H1 (cell line): Measurements from ENCODE around the gene LTO1. TPM values are rescaled to one million over a fixed set of nuclear protein-coding genes. Genes with fewer than 3 reads are reported as not detected.

Experiments
- CTCF ChIA-PET: fragments of 300-600 bp; sonication (Branson Sonifier 250); formaldehyde crosslinking; loops from one replicate; lab custom pipeline; 2021; ENCODE audit not compliant: partially characterized antibody; lab: Charles Lee
- POLR2A ChIA-PET: fragments of 300-600 bp; sonication (Branson Sonifier 250); formaldehyde crosslinking; loops from one replicate; lab custom pipeline; 2021; ENCODE audit warnings: inconsistent platforms; ENCODE audit not compliant: partially characterized antibody; lab: Charles Lee
- DNase-seq, 2 experiments: peaks; one replicate each; pipeline versions ENCODE4 v3.0.0 to v3.0.0-alpha.2; 2010 to 2022; ENCODE audit warnings: low spot score in 2 of 2, low read depth in 1 of 2, mixed read lengths in 1 of 2
- FAIRE-seq: peaks from 2 replicates; lab custom pipeline; 2011; peaks lifted over from hg19 to GRCh38; lab: Jason Lieb, UNC
- H2AFZ ChIP-seq: 2 replicates; pipeline ENCODE4 v1.8.1; 2012; ENCODE audit warnings: low read length, inconsistent platforms
- H2AK5ac ChIP-seq: 2 replicates; pipeline ENCODE4 v1.6.1; 2013; ENCODE audit warnings: low read depth, low read length
- H2BK120ac ChIP-seq: replicated peaks from 2 replicates; pipeline ENCODE3; 2013; ENCODE audit warnings: low read depth, low read length, inconsistent platforms
- H2BK12ac ChIP-seq: 2 replicates; pipeline ENCODE4 v1.6.1; 2013; ENCODE audit warnings: low read depth, low read length
- H2BK15ac ChIP-seq: 2 replicates; pipeline ENCODE4 v1.6.1; 2013; ENCODE audit warnings: low read length
- H2BK20ac ChIP-seq: 2 replicates; pipeline ENCODE4 v1.6.1; 2013; ENCODE audit warnings: low read length
- H2BK5ac ChIP-seq: 2 replicates; pipeline ENCODE4 v1.6.1; 2013; ENCODE audit warnings: low read depth, low read length
- H3K14ac ChIP-seq: 2 replicates; pipeline ENCODE4 v1.6.1; 2013; ENCODE audit warnings: inconsistent platforms; ENCODE audit not compliant: insufficient read length
- H3K18ac ChIP-seq: 2 replicates; pipeline ENCODE4 v1.6.1; 2013; ENCODE audit warnings: low read length; ENCODE audit errors: extremely low read depth
- H3K23ac ChIP-seq: 2 replicates; pipeline ENCODE4 v1.6.1; 2013; ENCODE audit warnings: inconsistent platforms; ENCODE audit not compliant: insufficient read length
- H3K23me2 ChIP-seq: 2 replicates; pipeline ENCODE4 v1.6.1; 2013; ENCODE audit warnings: low read depth, low read length
- H3K27ac ChIP-seq: 2 replicates; pipeline ENCODE4 v1.6.1; 2011; ENCODE audit warnings: low read depth, low read length, inconsistent platforms
- H3K27me3 ChIP-seq, 4 experiments: replicated peaks in 1 of 4; 1 replicate in 1 of 4; 2 replicates in 3 of 4; pipeline versions ENCODE4 v1.6.1 to v1.8.1; 2011 to 2013; ENCODE audit warnings: low read length in 3 of 4, mild to moderate bottlenecking in 3 of 4, inconsistent platforms in 2 of 4, mixed read lengths in 2 of 4, moderate library complexity in 1 of 4; ENCODE audit not compliant: control insufficient read depth in 3 of 4, insufficient read depth in 3 of 4; ENCODE audit errors: extremely low read depth in 1 of 4
- H3K36me3 ChIP-seq, 4 experiments: 2 replicates each; pipeline versions ENCODE4 v1.6.1 to v1.8.1; 2011 to 2013; ENCODE audit warnings: mild to moderate bottlenecking in 4 of 4, low read length in 3 of 4, moderate library complexity in 2 of 4, control low read depth in 1 of 4, inconsistent platforms in 1 of 4; ENCODE audit not compliant: insufficient read depth in 4 of 4, control insufficient read depth in 2 of 4
- H3K4ac ChIP-seq: replicated peaks from 2 replicates; pipeline ENCODE3; 2013; ENCODE audit warnings: low read length, low read depth, mixed read lengths, inconsistent platforms; ENCODE audit not compliant: insufficient read length
- H3K4me1 ChIP-seq, 4 experiments: replicated peaks in 1 of 4; 1 replicate in 1 of 4; 2 replicates in 3 of 4; pipeline versions ENCODE4 v1.6.1 to v1.8.1; 2011 to 2013; ENCODE audit warnings: low read length in 3 of 4, inconsistent platforms in 2 of 4, mixed read lengths in 1 of 4; ENCODE audit not compliant: insufficient read depth in 4 of 4, control insufficient read depth in 3 of 4
- H3K4me2 ChIP-seq, 2 experiments: 2 replicates each; pipeline versions ENCODE4 v1.6.1 to v1.8.1; 2011 to 2013; ENCODE audit warnings: low read depth in 2 of 2, low read length in 2 of 2, control low read depth in 1 of 2, inconsistent platforms in 1 of 2, mild to moderate bottlenecking in 1 of 2; ENCODE audit not compliant: insufficient read depth in 1 of 2
- H3K4me3 ChIP-seq, 4 experiments: fragments of 200-600, 300-600 bp in 1 of 4; sonication (generic), shearing (Covaris generic), sonication (Bioruptor Twin) in 1 of 4; 2 replicates each; pipeline versions ENCODE4 v1.5.1 to v1.8.1; 2011 to 2016; ENCODE audit warnings: low read length in 4 of 4, low read depth in 3 of 4, control low read depth in 2 of 4, inconsistent platforms in 2 of 4, mild to moderate bottlenecking in 2 of 4, mixed read lengths in 1 of 4, moderate library complexity in 1 of 4; ENCODE audit not compliant: insufficient read depth in 2 of 4; ENCODE audit errors: extremely low read depth in 1 of 4
- H3K56ac ChIP-seq: replicated peaks from 2 replicates; pipeline ENCODE3; 2013; ENCODE audit warnings: low read depth, mild to moderate bottlenecking, mixed read lengths, low read length, inconsistent platforms; ENCODE audit not compliant: insufficient read length
- H3K79me1 ChIP-seq: 2 replicates; pipeline ENCODE4 v1.6.1; 2013; ENCODE audit warnings: low read depth, low read length, control low read depth
- H3K79me2 ChIP-seq, 2 experiments: 2 replicates each; pipeline versions ENCODE4 v1.6.1 to v1.8.1; 2012 to 2013; ENCODE audit warnings: low read length in 2 of 2, mild to moderate bottlenecking in 2 of 2, inconsistent platforms in 1 of 2; ENCODE audit not compliant: insufficient read depth in 2 of 2, control insufficient read depth in 1 of 2
- H3K9ac ChIP-seq, 4 experiments: replicated peaks in 1 of 4; 1 replicate in 1 of 4; 2 replicates in 3 of 4; pipeline versions ENCODE4 v1.6.1 to v1.8.1; 2011 to 2013; ENCODE audit warnings: low read depth in 3 of 4, low read length in 3 of 4, control low read depth in 2 of 4, mild to moderate bottlenecking in 2 of 4, moderate library complexity in 2 of 4, inconsistent platforms in 1 of 4; ENCODE audit errors: extremely low read depth in 1 of 4
- H3K9me3 ChIP-seq, 2 experiments: 2 replicates each; pipeline versions ENCODE4 v1.6.1 to v1.8.1; 2012 to 2013; ENCODE audit warnings: mild to moderate bottlenecking in 2 of 2, moderate library complexity in 2 of 2, control low read depth in 1 of 2, inconsistent platforms in 1 of 2, low read depth in 1 of 2, low read length in 1 of 2, mixed read lengths in 1 of 2; ENCODE audit not compliant: insufficient read depth in 2 of 2
- H4K20me1 ChIP-seq, 2 experiments: replicated peaks in 1 of 2; 2 replicates each; pipeline versions ENCODE3 to v1.8.1; 2011 to 2013; ENCODE audit warnings: inconsistent platforms in 2 of 2, low read length in 2 of 2, mild to moderate bottlenecking in 1 of 2; ENCODE audit not compliant: insufficient read depth in 2 of 2, control insufficient read depth in 1 of 2
- H4K5ac ChIP-seq: 2 replicates; pipeline ENCODE4 v1.6.1; 2013; ENCODE audit warnings: low read length, low read depth, mixed read lengths, inconsistent platforms; ENCODE audit not compliant: insufficient read length
- H4K8ac ChIP-seq: 2 replicates; pipeline ENCODE4 v1.8.0; 2013; ENCODE audit warnings: mild to moderate bottlenecking, moderate library complexity, low read length, inconsistent platforms; ENCODE audit not compliant: insufficient read depth; ENCODE audit errors: extremely low read depth
- H4K91ac ChIP-seq: replicated peaks from 2 replicates; pipeline ENCODE3; 2013; ENCODE audit warnings: low read length, mixed read lengths, inconsistent platforms; ENCODE audit not compliant: insufficient read length
- CTCF ChIP-seq, 3 experiments: IDR thresholded peaks; 1 replicate in 2 of 3; 2 replicates in 1 of 3; pipeline versions ENCODE4 v1.5.1 to v1.6.1; 2011; ENCODE audit warnings: low read length in 3 of 3, mild to moderate bottlenecking in 3 of 3, inconsistent platforms in 2 of 3, low read depth in 1 of 3, moderate library complexity in 1 of 3; ENCODE audit not compliant: insufficient read depth in 1 of 3; ENCODE audit errors: control extremely low read depth in 1 of 3
- EP300 ChIP-seq, 2 experiments: IDR thresholded peaks; 1 replicate in 1 of 2; 2 replicates in 1 of 2; pipeline ENCODE4 v1.6.1; 2011 to 2012; ENCODE audit warnings: low read depth in 2 of 2, low read length in 2 of 2, mild to moderate bottlenecking in 2 of 2, borderline replicate concordance in 1 of 2, inconsistent platforms in 1 of 2, moderate library complexity in 1 of 2
- KDM1A ChIP-seq: fragments of 200-600, 300-600 bp; sonication (generic); IDR thresholded peaks from 2 replicates; pipeline ENCODE4 v1.7.1; 2016; ENCODE audit warnings: mild to moderate bottlenecking, low read length, borderline replicate concordance
- POU5F1 ChIP-seq: IDR thresholded peaks from 2 replicates; pipeline ENCODE4 v1.6.1; 2011; ENCODE audit warnings: low read depth, mild to moderate bottlenecking, low read length, moderate library complexity
- WGBS, 2 experiments: shearing (Covaris generic) in 1 of 2; methylation state at CpG; one replicate each; pipeline versions ENCODE4 v1.1.6 to v1.1.7; 2013 to 2015; ENCODE audit warnings: low lambda C conversion rate in 2 of 2, mixed read lengths in 2 of 2, inconsistent platforms in 1 of 2, low coverage in 1 of 2, missing lambda C conversion rate in 1 of 2; ENCODE audit not compliant: insufficient replicate concordance in 2 of 2, insufficient coverage in 1 of 2, insufficient read length in 1 of 2; ENCODE audit errors: extremely low coverage in 1 of 2, missing lambda C conversion rate in 1 of 2; 5-methylcytosine and 5-hydroxymethylcytosine counted together
- polyA plus RNA-seq, 7 experiments: library from polyadenylated mRNA; depleted of rRNA in 3 of 7; stranded (reverse) in 5 of 7; unstranded in 2 of 7; fragments of >200 nt in 5 of 7; fragments of 200-250 nt in 2 of 7; gene quantifications; 1 replicate in 5 of 7; 2 replicates in 1 of 7; 4 replicates in 1 of 7; pipeline versions ENCODE4 v1.2.1 to v1.2.3, GENCODE V29; 2011 to 2013; ENCODE audit warnings: missing spikeins in 2 of 7, mixed read lengths in 2 of 7
- total RNA-seq: library from RNA; stranded (reverse); fragmentation: NEBNext Ultra II Directional; extraction: Animal tissue kit (Norgen Biotek cat#: 25700); gene quantifications from 2 replicates; pipeline ENCODE4 v1.2.1, GENCODE V29; 2021
- TF ChIP-seq, protein P1 (sequence below): IDR thresholded peaks from 2 replicates; pipeline ENCODE4 v1.6.1; 2012; ENCODE audit warnings: low read length, inconsistent platforms

LTO1 gene
- total and polyA plus RNA-seq, 2 of the 8 experiments (the other 6 are each of a cell fraction or from before 2014, with no cell fraction given), result 15.4 to 21.3 TPM

DNA sequence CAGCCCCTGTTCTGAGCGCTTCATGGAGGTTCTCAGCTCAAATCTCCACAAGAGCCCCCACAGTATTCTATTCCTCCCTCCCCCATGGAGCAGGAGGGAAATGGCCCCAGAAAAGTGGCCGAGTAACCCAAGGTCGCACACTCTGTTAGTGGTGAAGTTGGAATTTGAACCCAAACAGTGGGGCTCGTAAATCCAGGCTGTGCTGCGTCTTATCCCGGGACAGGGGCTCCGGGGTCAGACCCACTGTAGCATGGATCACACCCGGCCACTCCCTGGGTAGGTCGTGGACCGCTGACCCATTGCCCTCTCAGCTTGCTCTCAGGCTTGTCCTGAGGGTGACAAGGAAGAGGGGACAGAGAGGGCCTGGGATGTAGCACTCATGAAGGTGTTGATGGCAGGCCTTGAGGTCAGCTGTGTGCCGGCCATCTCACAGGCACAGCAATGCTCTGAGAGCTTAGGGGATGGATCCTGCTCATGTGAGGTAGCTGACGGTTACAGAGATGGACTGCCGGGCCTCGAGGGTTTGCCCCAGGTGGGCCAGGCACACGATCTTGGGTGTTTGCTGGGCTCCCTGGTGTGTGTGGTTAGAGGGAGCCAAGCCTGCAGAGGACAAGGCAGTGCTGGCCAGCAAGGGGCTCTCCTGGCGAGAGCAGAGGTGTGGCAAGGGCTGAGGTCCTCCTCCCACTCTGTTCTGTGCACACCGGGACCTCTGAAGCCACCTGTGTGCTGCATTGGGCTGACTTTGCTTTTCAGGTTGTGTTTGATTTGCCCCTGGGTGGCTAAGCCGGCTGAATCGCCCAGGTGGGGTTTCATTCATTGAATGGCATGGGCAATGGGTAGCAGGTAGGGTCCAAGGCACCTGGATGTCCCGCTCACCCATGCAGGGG, 31.0 kb upstream of the LTO1 start:
- Histone ChIP-seq H2BK120ac (peak overlapping the region; percentile 6), H3K9ac (no peak overlapping the region), H3K23ac (no peak overlapping the region), H3K27ac (no peak overlapping the region), H3K27me3 (peaks cover 0 to 26% (median 17%) of the 10 kb centered on the region in 4 experiments; a peak in 5 of 7 replicates), H3K79me1 (no peaks in the 10 kb centered on the region), H3K18ac (peak overlapping the region; percentile 60), H3K4me1 (peaks cover 8 to 30% (median 19%) of the 10 kb centered on the region in 4 experiments), H3K79me2 (no peaks in the 10 kb centered on the region), H3K4me2 (peak overlapping the region; percentile 52 to 91), H2BK12ac (peak overlapping the region; percentile 97; the same call in 1 of the 2 replicates), H2AFZ (no peak overlapping the region), H3K23me2 (peaks cover 5% of the 10 kb centered on the region; the same call in 1 of the 2 replicates), H2AK5ac (no peak overlapping the region; the same call in 1 of the 2 replicates), H3K4ac (no peak overlapping the region), H4K20me1 (no peaks in the 10 kb centered on the region), H3K56ac (no peak overlapping the region), H2BK15ac (peak overlapping the region; percentile 99; the same call in 1 of the 2 replicates), H2BK5ac (peak overlapping the region; percentile 66; the same call in 1 of the 2 replicates), H3K36me3 (no peaks in the 10 kb centered on the region), H3K4me3 (peak overlapping the region in 1 of 4 experiments; percentile 78; a peak in 1 of 8 replicates), H4K8ac (no peak overlapping the region), H4K91ac (peak overlapping the region; percentile 90), H2BK20ac (peak overlapping the region; percentile 97), H3K9me3 (no peaks in the 10 kb centered on the region), H3K14ac (no peak overlapping the region), H4K5ac (peak overlapping the region; percentile 4)
- POLR2A ChIA-PET, result interaction anchor here (1.1 to 1.2 kb wide), 2 partner anchors 10 to 22 kb away, joined by 3 read pairs; no protein-coding TSS in a partner anchor
- FAIRE-seq, result no peak
- no peak for DNase-seq
- WGBS, 2 experiments, result 79% methylated on average over 20 of the region's 20 CpGs; no CpG with 5 or more reads in 1 of the 2 experiments
- CTCF ChIA-PET, result interaction anchor here (0.6 to 3.0 kb wide), 14 partner anchors 10 to 606 kb away, joined by 3 to 13 read pairs (median 6); partner anchors contain the start of gene FGF4
- no peak for TF ChIP-seq POU5F1
- no peak for TF ChIP-seq EP300 (IDR thresholded peaks at IDR 0.05; ENCODE audit: borderline replicate concordance in 1 of 2, low read depth in 2 of 2, low read length in 2 of 2)
- TF ChIP-seq, protein P1, sequence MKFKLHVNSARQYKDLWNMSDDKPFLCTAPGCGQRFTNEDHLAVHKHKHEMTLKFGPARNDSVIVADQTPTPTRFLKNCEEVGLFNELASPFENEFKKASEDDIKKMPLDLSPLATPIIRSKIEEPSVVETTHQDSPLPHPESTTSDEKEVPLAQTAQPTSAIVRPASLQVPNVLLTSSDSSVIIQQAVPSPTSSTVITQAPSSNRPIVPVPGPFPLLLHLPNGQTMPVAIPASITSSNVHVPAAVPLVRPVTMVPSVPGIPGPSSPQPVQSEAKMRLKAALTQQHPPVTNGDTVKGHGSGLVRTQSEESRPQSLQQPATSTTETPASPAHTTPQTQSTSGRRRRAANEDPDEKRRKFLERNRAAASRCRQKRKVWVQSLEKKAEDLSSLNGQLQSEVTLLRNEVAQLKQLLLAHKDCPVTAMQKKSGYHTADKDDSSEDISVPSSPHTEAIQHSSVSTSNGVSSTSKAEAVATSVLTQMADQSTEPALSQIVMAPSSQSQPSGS, result no peak
- TF ChIP-seq KDM1A, result no peak
- TF ChIP-seq CTCF (IDR thresholded peaks at IDR 0.05; ENCODE audit: control extremely low read depth in 1 of 3, insufficient read depth in 1 of 3, low read depth in 1 of 3, low read length in 3 of 3), result no peak
